AG04449 (cell line): ENCODE measurements around the gene MLN.

Source experiments
- CTCF ChIA-PET: fragments of 350-600 bp; formaldehyde crosslinking; extraction: SDS; loops from one replicate; lab custom pipeline; 2021; ENCODE audit warnings: antibody characterized with exemption; lab: Yijun Ruan, JAX
- POLR2A ChIA-PET: fragments of 400-600, 350-600 bp; formaldehyde crosslinking; extraction: SDS; loops from one replicate; lab custom pipeline; 2020; ENCODE audit warnings: antibody characterized with exemption, inconsistent platforms; lab: Yijun Ruan, JAX
- DNase-seq: peaks from one replicate; pipeline ENCODE4 v3.0.0-alpha.2; 2010; ENCODE audit warnings: low read depth, low spot score
- H3K4me3 ChIP-seq: 2 replicates; pipeline ENCODE4 v1.5.1; 2011; ENCODE audit warnings: low read depth, mild to moderate bottlenecking, control low read depth, low read length
- CTCF ChIP-seq: IDR thresholded peaks from one replicate; pipeline ENCODE4 v1.5.1; 2011; ENCODE audit warnings: mild to moderate bottlenecking, moderate library complexity, low read length, control low read depth, inconsistent platforms; ENCODE audit not compliant: insufficient read depth; ENCODE audit errors: missing control alignments

The MLN gene

GRCh38 chr6:33789550-33789895, 14.3 kb downstream of the MLN start:
- DNase-seq: no peak
- POLR2A ChIA-PET: interaction anchor here (1.0 to 2.6 kb wide), 2 partner anchors 18 to 141 kb away, joined by 3 to 15 read pairs; no protein-coding TSS in a partner anchor
- peak overlapping the region; percentile 53 for H3K4me3 ChIP-seq
- no peak for TF ChIP-seq CTCF
- CTCF ChIA-PET: interaction anchor here (1.9 to 12.9 kb wide), 2 partner anchors 18 to 374 kb away, joined by 4 to 231 read pairs; no protein-coding TSS in a partner anchor

GRCh38 chr6:33788694-33789549, 14.9 kb downstream of the MLN start, which contains the start of gene LEMD2:
Gene LEMD2 (minus strand): TSS chr6:33789130. CDS start chr6:33789116, 14 bp downstream.
- POLR2A ChIA-PET: interaction anchor here (0.7 to 2.6 kb wide), 6 partner anchors 16 to 141 kb away, joined by 3 to 15 read pairs (median 4); no protein-coding TSS in a partner anchor
- CTCF ChIA-PET: interaction anchor here (1.2 to 12.9 kb wide), 5 partner anchors 18 to 374 kb away, joined by 3 to 231 read pairs (median 4); no protein-coding TSS in a partner anchor
- TF ChIP-seq CTCF: no peak
- H3K4me3 ChIP-seq: peak within 1 kb of the TSS; percentile 75
- peak; percentile 47 for DNase-seq

GRCh38 chr6:33787954-33788693, 15.7 kb downstream of the MLN start:
- TF ChIP-seq CTCF: no peak
- POLR2A ChIA-PET: interaction anchor here (0.6 to 2.6 kb wide), 9 partner anchors 13 to 267 kb away, joined by 3 to 15 read pairs (median 3); no protein-coding TSS in a partner anchor
- peak overlapping the region; percentile 75 for H3K4me3 ChIP-seq
- peak; percentile 38 for DNase-seq
- CTCF ChIA-PET: interaction anchor here (0.7 to 12.9 kb wide), 9 partner anchors 17 to 823 kb away, joined by 3 to 231 read pairs (median 4); partner anchors contain the start of gene UQCC2

GRCh38 chr6:33787346-33787953, 16.4 kb downstream of the MLN start:
- CTCF ChIA-PET: interaction anchor here (0.7 to 12.9 kb wide), 11 partner anchors 16 to 824 kb away, joined by 3 to 231 read pairs (median 4); partner anchors contain the start of gene UQCC2
- no peak for DNase-seq
- no peak for TF ChIP-seq CTCF
- POLR2A ChIA-PET: interaction anchor here (0.6 to 2.6 kb wide), 8 partner anchors 12 to 268 kb away, joined by 3 to 15 read pairs (median 3); no protein-coding TSS in a partner anchor
- peak overlapping the region; percentile 75 for H3K4me3 ChIP-seq

- no peak for TF ChIP-seq CTCF
- ChIA-PET CTCF (interaction anchor here (1.1 to 12.9 kb wide), 8 partner anchors 16 to 268 kb away, joined by 3 to 231 read pairs (median 4); partner anchors contain the start of gene UQCC2), POLR2A (interaction anchor here (0.8 to 2.6 kb wide), 3 partner anchors 14 to 17 kb away, joined by 3 to 15 read pairs (median 6); no protein-coding TSS in a partner anchor)
- peak overlapping the region; percentile 6; the same call in 1 of the 2 replicates for H3K4me3 ChIP-seq
- no peak for DNase-seq
These were observed 17.1 kb downstream of the MLN start for GRCh38 chr6:33786736-33787135.
